CD4-positive, alpha-beta T cell treated with Interleukin-15 for 1 hour (primary cell): ENCODE data around the gene RAB6C.
"Not testable (repeated sequence)": the region's sequence is repeated elsewhere in the genome, so short reads cannot be mapped to it uniquely, and the experiment has no call there.

Experiments used
- DNase-seq: peaks from one replicate; pipeline ENCODE4 v3.0.0-alpha.2; 2020

RAB6C gene

DNA sequence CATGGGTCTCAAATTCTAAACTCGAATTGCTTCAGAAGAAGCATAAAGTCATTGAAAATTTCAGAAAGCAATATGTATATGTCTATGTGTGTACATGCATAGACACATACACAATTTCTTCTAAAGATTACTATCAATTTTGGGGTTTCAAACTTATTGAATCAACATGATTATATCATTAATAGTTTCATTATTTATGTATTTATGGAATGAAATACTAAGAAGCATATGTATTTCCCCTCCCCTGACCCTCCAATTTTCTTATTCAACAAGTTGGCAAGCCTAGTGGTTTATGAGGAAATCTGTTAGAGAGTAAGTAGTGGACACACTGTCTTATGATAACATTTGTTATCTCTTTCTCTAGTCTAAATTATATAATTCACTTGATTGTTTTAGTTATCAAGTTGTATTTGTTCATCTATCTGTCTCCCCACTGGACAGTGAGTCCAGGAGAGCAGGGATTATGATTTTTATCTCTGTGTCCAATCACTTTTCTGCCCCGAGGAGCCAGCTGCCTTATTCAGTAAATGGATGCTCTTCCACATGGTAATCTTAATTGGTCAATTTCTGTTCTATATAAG is 17.3 kb downstream of the RAB6C start:
- not testable (repeated sequence) for DNase-seq

DNA sequence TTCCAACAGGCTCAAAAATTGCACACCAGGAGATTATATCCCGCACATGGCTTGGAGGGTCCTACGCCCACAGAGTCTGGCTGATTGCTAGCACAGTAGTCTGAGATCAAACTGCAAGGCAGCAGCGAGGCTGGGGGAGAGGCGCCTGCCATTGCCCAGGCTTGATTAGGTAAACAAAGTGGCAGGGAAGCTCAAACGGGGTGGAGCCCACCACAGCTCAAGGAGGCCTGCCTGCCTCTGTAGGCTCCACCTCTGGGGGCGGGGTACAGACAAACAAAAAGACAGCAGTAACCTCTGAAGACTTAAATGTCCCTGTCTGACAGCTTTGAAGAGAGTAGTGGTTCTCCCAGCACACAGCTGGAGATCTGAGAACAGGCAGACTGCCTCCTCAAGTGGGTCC is 19.3 kb downstream of the RAB6C start:
- not testable (repeated sequence) for DNase-seq

GRCh38 chr2:130005862-130006261 is 26.4 kb downstream of the RAB6C start:
- not testable (repeated sequence) for DNase-seq

- DNase-seq: not testable (repeated sequence)
These were observed 37.2 kb downstream of the RAB6C start for GRCh38 chr2:130016701-130017100.

DNA sequence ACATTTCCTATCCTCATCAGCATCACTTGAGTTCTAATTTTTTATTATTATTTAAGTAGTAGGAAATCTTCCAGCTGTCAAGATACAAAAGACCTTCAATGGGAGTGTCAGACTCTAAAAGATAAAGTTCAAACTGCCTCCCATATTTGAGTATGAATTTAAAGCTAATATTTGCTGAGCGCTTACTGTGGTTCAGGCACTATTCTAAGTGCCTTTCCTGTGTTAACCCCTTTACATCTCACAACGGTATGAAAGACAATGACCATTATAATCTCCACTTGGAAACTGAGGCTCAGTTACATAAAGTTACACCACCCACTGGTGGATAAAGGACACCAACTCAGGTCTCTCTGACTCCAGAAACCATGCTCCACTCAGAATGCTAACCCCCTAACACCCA is 39.9 kb downstream of the RAB6C start:
- DNase-seq: no peak

DNA sequence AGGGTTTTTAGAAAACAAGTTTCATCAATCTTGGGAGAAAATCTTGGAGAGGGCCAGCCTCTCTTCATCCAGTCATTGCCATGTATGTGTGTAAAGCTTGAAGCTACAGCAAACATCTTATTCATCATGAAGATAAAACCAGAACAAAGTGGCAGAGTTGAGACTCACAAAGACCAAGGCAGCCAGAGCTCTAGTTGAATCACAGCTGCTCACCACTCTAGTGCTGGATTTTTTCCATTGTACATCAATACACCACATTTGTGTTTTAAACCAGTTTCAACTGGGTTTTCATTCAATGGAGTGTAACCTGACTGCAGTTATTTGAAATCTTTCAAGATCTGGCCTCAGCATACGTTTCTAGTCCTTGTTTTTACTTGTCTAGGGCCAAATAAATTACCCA is 40.6 kb downstream of the RAB6C start:
- not testable (repeated sequence) for DNase-seq

DNA sequence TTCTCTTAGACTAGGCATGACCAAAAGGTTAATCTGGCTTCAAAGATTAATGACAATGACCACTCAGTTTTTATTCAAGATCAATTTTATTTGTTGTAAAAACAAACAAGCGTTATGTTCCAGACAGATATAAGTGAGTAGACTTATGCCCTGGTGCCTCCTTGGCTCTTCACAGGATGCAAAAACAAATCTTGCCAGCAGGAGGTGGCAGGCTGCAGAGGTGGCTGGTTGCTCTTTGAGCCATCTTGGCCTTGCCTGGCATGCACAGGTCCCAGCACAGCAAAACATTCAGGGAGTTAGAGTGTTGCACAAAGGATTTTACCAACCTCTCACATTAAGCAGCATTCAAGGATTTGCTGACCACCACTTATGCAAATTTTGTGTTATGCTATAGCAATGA is 46.5 kb downstream of the RAB6C start:
- DNase-seq: not testable (repeated sequence)
